Measurements from ENCODE around the gene ODAPH.
A peak's percentile ranks its signal among the peaks of the same experiment; 100 is the strongest.
"Not testable (repeated sequence)": the region's sequence is repeated elsewhere in the genome, so short reads cannot be mapped to it uniquely, and the experiment has no call there.

The ODAPH gene

GRCh38 chr4:75555294-75556164, at the start of gene ODAPH:
ODAPH (plus strand) TSS chr4:75556066; CDS start chr4:75556083, 17 bp downstream.
- Mint-ChIP-seq H3K4me3 (no peak within 1 kb of the TSS), H3K27me3 (peaks cover 21% of the 10 kb centered on the region), H3K27ac (ENCODE audit: low read depth) (no peak within 1 kb of the TSS), H3K9me3 (no peaks in the 10 kb centered on the region), H3K4me1 (no peaks in the 10 kb centered on the region), H3K36me3 (ENCODE audit: insufficient read depth) (no peaks in the 10 kb centered on the region)
- no peak for DNase-seq (ENCODE audit: low spot score in 2 of 2)
- ATAC-seq (replicated peaks; ENCODE audit: extremely low read depth, poor library complexity, severe bottlenecking), result no peak

DNA sequence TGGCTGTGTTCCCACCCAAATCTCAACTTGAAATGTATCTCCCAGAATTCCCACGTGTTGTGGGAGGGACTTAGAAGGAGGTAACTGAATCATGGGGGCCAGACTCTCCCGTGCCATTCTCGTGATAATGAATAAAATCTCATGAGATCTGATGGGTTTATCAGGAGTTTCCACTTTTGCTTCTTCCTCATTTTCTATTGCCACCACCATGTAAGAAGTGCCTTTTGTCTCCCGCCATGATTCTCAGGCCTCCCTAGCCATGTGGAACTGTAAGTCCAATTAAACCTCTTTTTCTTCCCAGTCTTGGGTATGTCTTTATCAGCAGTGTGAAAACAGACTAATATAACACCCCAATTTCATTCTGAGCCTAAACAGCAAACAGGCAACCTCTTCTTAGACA, 46.3 kb upstream of the ODAPH start:
- H3K27ac Mint-ChIP-seq (ENCODE audit: low read depth), result peak overlapping the region; percentile 26
- not testable (repeated sequence) for DNase-seq (ENCODE audit: low spot score in 2 of 2); H3K27me3 Mint-ChIP-seq; H3K4me3 Mint-ChIP-seq; H3K9me3 Mint-ChIP-seq; ATAC-seq (replicated peaks; ENCODE audit: extremely low read depth, poor library complexity, severe bottlenecking)
- H3K4me1 Mint-ChIP-seq, result peaks cover 40% of the 10 kb centered on the region
- peaks cover 40% of the 10 kb centered on the region for H3K36me3 Mint-ChIP-seq (ENCODE audit: insufficient read depth)

GRCh38 chr4:75511841-75512240, 44.0 kb upstream of the ODAPH start:
- ATAC-seq (replicated peaks; ENCODE audit: extremely low read depth, poor library complexity, severe bottlenecking) (no peak), DNase-seq (ENCODE audit: low spot score in 2 of 2) (no peak)
- Mint-ChIP-seq H3K27me3 (no peaks in the 10 kb centered on the region), H3K4me3 (no peak overlapping the region), H3K36me3 (ENCODE audit: insufficient read depth) (peaks cover 28% of the 10 kb centered on the region), H3K9me3 (no peaks in the 10 kb centered on the region), H3K4me1 (peaks cover 39% of the 10 kb centered on the region), H3K27ac (ENCODE audit: low read depth) (no peak overlapping the region)

- Mint-ChIP-seq H3K27me3 (no peaks in the 10 kb centered on the region), H3K9me3 (no peaks in the 10 kb centered on the region), H3K27ac (ENCODE audit: low read depth) (no peak overlapping the region), H3K4me1 (peaks cover 31% of the 10 kb centered on the region), H3K4me3 (no peak overlapping the region), H3K36me3 (ENCODE audit: insufficient read depth) (peaks cover 25% of the 10 kb centered on the region)
- DNase-seq (ENCODE audit: low spot score in 2 of 2) (no peak), ATAC-seq (replicated peaks; ENCODE audit: extremely low read depth, poor library complexity, severe bottlenecking) (no peak)
Observed at GRCh38 chr4:75512386-75513211, 43.3 kb upstream of the ODAPH start.

DNA sequence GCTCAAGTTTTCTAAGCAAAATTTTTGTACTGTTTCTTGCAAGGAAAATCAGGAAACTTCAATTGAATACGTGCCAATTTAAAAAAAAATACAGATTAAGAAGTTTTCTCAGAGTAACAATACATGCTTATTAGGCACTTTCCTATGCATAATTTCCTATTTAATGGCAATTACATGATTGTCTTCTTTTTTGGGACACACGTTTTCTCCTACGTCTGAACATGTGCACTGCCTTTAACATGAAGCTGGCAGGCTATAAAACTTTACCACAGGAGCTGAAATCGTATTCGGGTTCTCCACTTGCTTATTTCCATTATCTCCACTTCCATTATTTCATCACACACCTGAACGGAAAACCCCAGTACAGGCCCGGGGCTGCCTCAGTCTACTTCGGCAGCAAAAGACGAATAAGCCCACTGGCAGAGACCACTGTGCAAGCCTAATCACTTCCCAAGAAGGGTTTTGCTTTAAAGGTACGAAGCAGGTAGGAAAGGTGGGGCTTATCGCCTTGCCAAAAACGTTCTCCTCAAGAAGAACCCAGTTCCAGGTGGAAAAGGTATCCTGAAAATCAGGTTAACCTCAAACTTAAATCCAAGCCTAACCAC, 42.2 kb upstream of the ODAPH start:
- H3K9me3 Mint-ChIP-seq, result no peaks in the 10 kb centered on the region
- H3K36me3 Mint-ChIP-seq (ENCODE audit: insufficient read depth), result peaks cover 27% of the 10 kb centered on the region
- ATAC-seq (replicated peaks; ENCODE audit: extremely low read depth, poor library complexity, severe bottlenecking) (no peak), DNase-seq (ENCODE audit: low spot score in 2 of 2) (no peak)
- H3K27me3 Mint-ChIP-seq, result no peaks in the 10 kb centered on the region
- peaks cover 31% of the 10 kb centered on the region for H3K4me1 Mint-ChIP-seq
- H3K27ac Mint-ChIP-seq (ENCODE audit: low read depth), result no peak overlapping the region
- H3K4me3 Mint-ChIP-seq, result no peak overlapping the region

DNA sequence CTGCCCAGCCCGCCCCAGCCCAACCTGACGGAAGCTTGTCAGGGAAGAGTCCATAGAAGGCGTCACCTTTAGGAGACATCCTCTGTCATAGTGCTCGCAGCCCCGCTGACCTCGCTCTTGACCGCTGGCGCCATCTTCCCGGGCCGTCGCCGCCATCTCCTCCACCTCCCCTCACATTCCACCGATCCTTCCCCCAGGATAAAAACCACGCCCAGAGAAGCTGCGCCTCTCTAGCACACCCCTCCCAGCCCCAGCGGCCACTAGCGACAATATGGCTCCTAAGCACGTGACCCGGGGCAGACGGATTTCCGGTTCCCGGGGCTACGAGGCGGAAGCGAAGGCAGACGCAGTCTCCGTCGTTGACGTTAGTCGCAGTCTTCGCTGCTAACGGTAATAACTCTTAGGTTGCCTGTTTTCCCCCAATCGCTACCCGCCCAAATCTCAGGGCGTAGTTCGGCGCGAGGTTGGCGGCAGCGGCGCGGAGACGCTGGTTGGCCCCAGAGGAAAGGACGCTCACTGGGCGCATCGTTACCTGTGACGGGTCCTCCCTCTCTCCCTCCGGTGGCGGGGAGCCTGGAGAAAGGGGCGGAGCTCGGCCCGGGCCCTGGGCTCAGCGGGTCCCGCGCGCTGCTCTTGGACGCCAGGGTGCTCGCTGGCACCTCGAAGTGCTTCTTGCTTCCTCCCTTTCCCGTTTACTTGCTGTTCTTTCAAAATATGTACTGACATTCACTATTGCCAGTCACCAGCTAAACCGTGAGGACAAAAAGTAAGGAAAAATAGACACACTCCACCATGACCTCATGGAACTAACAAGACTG, 41.5 kb upstream of the ODAPH start, which contains the start of the genes RCHY1 and THAP6:
Gene RCHY1 (minus strand): TSS at position 273 of the 818 bp plus-strand sequence. CDS start 117 bp downstream, at position 156.
Gene THAP6 (plus strand): TSS at position 343 of the 818 bp plus-strand sequence. CDS start 980 bp downstream, outside the sequence.
- no peak within 1 kb of the TSS for H3K27ac Mint-ChIP-seq (ENCODE audit: low read depth)
- no peaks in the 10 kb centered on the region for H3K27me3 Mint-ChIP-seq
- no peaks in the 10 kb centered on the region for H3K9me3 Mint-ChIP-seq
- peak; percentile 84 to 88 for DNase-seq (ENCODE audit: low spot score in 2 of 2)
- H3K4me1 Mint-ChIP-seq, result peaks cover 32% of the 10 kb centered on the region
- ATAC-seq (replicated peaks; ENCODE audit: extremely low read depth, poor library complexity, severe bottlenecking), result peak; percentile 88
- no peak within 1 kb of the TSS for H3K4me3 Mint-ChIP-seq
- H3K36me3 Mint-ChIP-seq (ENCODE audit: insufficient read depth), result peaks cover 30% of the 10 kb centered on the region

DNA sequence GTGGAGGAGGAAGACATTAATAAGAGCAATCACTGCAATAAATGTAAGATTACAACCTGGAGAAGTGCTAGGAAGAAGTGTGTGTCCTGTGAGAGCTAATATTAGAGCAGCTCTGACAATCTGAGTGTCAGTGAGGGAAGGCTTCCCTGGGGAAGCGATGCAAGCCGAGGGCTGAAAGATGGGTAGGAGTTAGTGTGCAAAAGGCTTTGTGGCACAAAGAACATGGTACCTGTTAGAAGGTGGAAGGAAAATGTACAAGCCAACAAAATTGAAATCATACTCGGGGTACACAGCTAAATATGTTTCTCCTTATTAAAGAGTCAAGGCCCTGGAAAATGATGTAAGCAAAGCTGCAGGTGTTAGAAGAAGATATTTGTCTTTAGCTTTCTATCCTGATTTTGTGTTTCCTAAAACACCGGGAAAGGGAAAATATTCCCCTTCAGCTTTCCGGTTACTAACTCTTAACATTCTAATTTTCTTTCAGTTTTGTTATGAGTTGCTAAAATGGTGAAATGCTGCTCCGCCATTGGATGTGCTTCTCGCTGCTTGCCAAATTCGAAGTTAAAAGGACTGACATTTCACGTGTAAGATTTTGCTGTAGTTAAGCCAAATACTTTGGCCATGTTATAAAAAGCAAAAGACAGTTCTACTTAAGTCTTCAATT, 40.8 kb upstream of the ODAPH start:
- peaks cover 27% of the 10 kb centered on the region for H3K4me1 Mint-ChIP-seq
- ATAC-seq (replicated peaks; ENCODE audit: extremely low read depth, poor library complexity, severe bottlenecking) (no peak), DNase-seq (ENCODE audit: low spot score in 2 of 2) (no peak)
- H3K9me3 Mint-ChIP-seq, result no peaks in the 10 kb centered on the region
- H3K27ac Mint-ChIP-seq (ENCODE audit: low read depth), result no peak overlapping the region
- H3K27me3 Mint-ChIP-seq, result no peaks in the 10 kb centered on the region
- H3K36me3 Mint-ChIP-seq (ENCODE audit: insufficient read depth), result peaks cover 33% of the 10 kb centered on the region
- no peak overlapping the region for H3K4me3 Mint-ChIP-seq

DNA sequence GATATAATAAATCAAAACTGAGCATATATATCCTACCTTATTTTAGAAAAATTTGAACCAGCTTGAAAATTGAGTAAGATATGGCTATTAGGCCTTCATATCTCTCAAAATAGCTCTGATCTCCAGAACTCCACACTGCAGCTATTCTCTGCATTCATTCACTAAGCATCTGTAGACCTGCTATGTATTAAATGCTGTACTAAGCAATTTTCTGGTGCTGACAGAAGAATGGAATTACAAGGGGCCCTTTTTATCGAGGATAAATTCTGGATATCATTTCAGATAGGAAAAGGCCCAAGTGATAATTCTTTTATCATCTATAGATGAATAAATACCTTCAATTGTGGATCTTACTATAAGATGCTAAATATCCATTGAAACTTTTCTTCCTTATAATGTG, 39.7 kb upstream of the ODAPH start:
- no peaks in the 10 kb centered on the region for H3K27me3 Mint-ChIP-seq
- DNase-seq (ENCODE audit: low spot score in 2 of 2) (no peak), ATAC-seq (replicated peaks; ENCODE audit: extremely low read depth, poor library complexity, severe bottlenecking) (no peak)
- no peak overlapping the region for H3K27ac Mint-ChIP-seq (ENCODE audit: low read depth)
- H3K4me1 Mint-ChIP-seq, result peaks cover 28% of the 10 kb centered on the region
- no peaks in the 10 kb centered on the region for H3K9me3 Mint-ChIP-seq
- H3K4me3 Mint-ChIP-seq, result no peak overlapping the region
- peaks cover 35% of the 10 kb centered on the region for H3K36me3 Mint-ChIP-seq (ENCODE audit: insufficient read depth)

- H3K4me3 Mint-ChIP-seq; ATAC-seq (replicated peaks; ENCODE audit: extremely low read depth, poor library complexity, severe bottlenecking); H3K27me3 Mint-ChIP-seq; H3K27ac Mint-ChIP-seq (ENCODE audit: low read depth); H3K9me3 Mint-ChIP-seq; DNase-seq (ENCODE audit: low spot score in 2 of 2): not testable (repeated sequence)
- peaks cover 46% of the 10 kb centered on the region for H3K36me3 Mint-ChIP-seq (ENCODE audit: insufficient read depth)
- peaks cover 41% of the 10 kb centered on the region for H3K4me1 Mint-ChIP-seq
Observed at GRCh38 chr4:75519452-75519851, 36.4 kb upstream of the ODAPH start.

GRCh38 chr4:75525086-75525485, 30.8 kb upstream of the ODAPH start:
- Mint-ChIP-seq H3K36me3 (ENCODE audit: insufficient read depth) (peaks cover 55% of the 10 kb centered on the region), H3K4me1 (peaks cover 37% of the 10 kb centered on the region), H3K9me3 (no peaks in the 10 kb centered on the region), H3K4me3 (no peak overlapping the region), H3K27me3 (no peaks in the 10 kb centered on the region), H3K27ac (ENCODE audit: low read depth) (no peak overlapping the region)
- ATAC-seq (replicated peaks; ENCODE audit: extremely low read depth, poor library complexity, severe bottlenecking) (no peak), DNase-seq (ENCODE audit: low spot score in 2 of 2) (no peak)

GRCh38 chr4:75525910-75526309, 30.0 kb upstream of the ODAPH start:
- DNase-seq (ENCODE audit: low spot score in 2 of 2) (no peak), ATAC-seq (replicated peaks; ENCODE audit: extremely low read depth, poor library complexity, severe bottlenecking) (no peak)
- H3K9me3 Mint-ChIP-seq, result no peaks in the 10 kb centered on the region
- H3K36me3 Mint-ChIP-seq (ENCODE audit: insufficient read depth), result peaks cover 53% of the 10 kb centered on the region
- H3K4me1 Mint-ChIP-seq, result peaks cover 29% of the 10 kb centered on the region
- H3K4me3 Mint-ChIP-seq, result no peak overlapping the region
- H3K27me3 Mint-ChIP-seq, result no peaks in the 10 kb centered on the region
- no peak overlapping the region for H3K27ac Mint-ChIP-seq (ENCODE audit: low read depth)

All from central memory CD8-positive, alpha-beta T cell (primary cell).